Measurements from ENCODE around the gene FHIP1A.

DNA sequence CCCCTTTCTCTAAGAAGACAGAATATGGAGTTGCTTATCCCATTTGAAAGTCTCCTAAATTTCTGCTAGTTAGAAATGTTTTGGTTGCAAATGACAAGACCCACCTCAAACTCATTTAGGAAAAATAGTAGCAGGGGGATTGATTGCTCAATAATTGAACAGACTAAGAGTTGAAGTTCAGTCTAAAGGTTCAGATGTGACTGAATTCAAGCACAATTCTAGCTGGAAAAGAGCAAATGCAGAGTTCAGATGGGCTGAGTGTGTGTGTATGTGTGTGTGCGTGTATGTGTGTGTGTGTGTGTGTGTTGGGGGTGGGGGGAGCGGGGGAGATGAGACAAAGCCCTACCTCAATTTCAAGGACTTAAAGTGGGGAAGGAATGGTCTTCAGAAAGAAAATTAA, 47.9 kb upstream of the FHIP1A start:
- TF ChIP-seq, protein P1, sequence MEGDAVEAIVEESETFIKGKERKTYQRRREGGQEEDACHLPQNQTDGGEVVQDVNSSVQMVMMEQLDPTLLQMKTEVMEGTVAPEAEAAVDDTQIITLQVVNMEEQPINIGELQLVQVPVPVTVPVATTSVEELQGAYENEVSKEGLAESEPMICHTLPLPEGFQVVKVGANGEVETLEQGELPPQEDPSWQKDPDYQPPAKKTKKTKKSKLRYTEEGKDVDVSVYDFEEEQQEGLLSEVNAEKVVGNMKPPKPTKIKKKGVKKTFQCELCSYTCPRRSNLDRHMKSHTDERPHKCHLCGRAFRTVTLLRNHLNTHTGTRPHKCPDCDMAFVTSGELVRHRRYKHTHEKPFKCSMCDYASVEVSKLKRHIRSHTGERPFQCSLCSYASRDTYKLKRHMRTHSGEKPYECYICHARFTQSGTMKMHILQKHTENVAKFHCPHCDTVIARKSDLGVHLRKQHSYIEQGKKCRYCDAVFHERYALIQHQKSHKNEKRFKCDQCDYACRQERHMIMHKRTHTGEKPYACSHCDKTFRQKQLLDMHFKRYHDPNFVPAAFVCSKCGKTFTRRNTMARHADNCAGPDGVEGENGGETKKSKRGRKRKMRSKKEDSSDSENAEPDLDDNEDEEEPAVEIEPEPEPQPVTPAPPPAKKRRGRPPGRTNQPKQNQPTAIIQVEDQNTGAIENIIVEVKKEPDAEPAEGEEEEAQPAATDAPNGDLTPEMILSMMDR (IDR thresholded peaks at IDR 0.05), result no peak
- no peak for TF ChIP-seq POLR2A (IDR thresholded peaks at IDR 0.05)
